Measurements from ENCODE around the gene FAAH2.
"Not testable (repeated sequence)": the region's sequence is repeated elsewhere in the genome, so short reads cannot be mapped to it uniquely, and the experiment has no call there.

Gene FAAH2

DNA sequence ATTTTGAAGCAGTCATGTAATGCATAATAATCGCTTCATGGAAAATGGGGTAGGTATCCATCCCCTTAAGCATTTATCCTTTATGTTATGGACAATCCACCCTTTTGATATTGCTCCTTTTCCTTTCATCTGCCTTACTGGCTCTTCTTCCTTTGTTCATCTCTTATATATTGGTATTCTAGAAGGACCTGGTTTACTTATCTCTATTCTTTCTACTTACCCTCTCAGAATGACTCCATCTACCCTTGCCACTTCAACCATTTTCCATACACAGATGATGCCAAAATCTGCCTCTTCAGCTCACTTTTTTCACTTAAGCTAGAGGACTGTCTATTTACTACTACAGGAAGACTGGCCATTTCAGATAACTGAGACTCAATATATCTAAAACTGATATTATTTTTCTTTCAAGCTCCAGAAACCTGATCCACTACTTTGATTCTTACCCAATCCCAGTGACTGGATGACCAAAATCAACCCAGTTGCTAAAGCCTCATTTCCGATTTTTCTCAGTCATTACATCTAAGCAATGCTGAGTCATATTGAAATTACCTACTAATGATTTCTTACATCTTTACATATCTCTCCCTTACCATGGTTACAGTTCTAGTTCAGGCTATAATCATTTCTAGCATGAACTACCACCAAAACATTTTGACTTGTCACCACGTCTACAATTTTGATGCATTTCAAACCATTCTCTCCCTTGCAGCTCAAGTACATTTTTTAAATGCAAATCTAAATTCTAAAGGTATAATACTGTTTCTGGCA is 93.7 kb downstream of the FAAH2 start:
- in situ Hi-C loops (cut with MboI; ENCODE audit: low sequenced_read_pairs): no loop called here

- in situ Hi-C loops (cut with MboI; ENCODE audit: low sequenced_read_pairs): not testable (repeated sequence)
Measured at GRCh38 chrX:57394162-57394561, 107.7 kb downstream of the FAAH2 start.

- in situ Hi-C loops (cut with MboI; ENCODE audit: low sequenced_read_pairs): not testable (repeated sequence)
Measured at GRCh38 chrX:57403191-57403590, 116.7 kb downstream of the FAAH2 start.

- in situ Hi-C loops (cut with MboI; ENCODE audit: low sequenced_read_pairs): no loop called here
Measured at GRCh38 chrX:57406149-57406548, 119.6 kb downstream of the FAAH2 start.

DNA sequence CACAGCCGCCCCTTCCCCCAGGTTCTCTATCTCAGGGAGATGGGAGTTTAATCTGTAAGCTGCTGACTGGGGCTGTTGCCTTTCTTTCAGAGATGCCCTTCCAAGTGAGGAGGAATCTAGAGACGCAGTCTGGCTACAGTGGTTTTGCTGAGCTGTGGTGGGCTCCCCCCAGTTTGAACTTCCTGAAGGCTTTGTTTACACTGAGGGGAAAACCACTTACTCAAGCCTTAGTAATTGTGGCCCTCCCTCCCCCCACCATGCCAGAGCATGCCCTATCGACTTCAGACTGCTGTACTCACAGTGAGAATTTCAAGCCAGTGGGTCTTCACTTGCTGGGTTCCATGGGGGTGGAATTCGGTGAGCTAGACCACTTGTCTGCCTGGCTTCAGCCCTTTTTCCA is 131.3 kb downstream of the FAAH2 start:
- in situ Hi-C loops (cut with MboI; ENCODE audit: low sequenced_read_pairs): no loop called here

DNA sequence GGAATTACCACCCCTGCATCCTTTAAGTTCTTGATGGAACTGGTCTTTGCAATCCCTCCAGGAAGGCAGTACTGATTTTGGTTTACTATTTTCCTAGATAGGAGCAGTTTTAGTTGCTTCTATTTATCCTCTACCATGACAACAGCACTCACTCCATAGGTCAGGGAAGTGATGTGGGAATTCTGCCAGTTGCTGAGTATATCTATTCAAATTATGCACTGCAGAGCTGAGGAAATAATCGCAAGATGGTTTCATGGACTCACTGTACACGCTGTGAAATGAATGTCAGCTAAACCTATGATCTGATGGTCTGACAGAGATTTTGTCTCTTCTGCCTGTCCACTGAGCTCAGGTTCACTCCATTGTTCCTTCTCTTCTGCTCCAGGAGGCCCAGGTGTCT is 135.8 kb downstream of the FAAH2 start:
- in situ Hi-C loops (cut with MboI; ENCODE audit: low sequenced_read_pairs): no loop called here

DNA sequence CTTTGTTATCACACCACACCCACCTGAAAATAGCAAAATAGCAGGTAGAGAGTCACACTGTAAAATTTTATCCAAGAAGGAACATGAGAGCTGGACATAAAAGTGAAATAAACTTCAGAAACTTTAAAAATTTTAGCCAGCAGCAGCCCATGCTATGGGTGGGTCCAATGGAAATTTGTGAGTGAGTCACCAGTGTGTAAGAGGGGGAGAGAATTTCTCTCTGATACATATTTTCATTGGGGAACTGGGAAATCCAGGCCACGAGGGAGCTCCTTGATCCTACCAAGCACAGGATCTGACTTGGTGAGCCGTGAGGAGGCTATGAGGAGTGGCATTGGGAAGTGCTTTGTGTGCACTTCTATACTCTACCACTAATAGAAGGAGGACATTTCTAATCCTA is 136.3 kb downstream of the FAAH2 start:
- in situ Hi-C loops (cut with MboI; ENCODE audit: low sequenced_read_pairs): no loop called here

DNA sequence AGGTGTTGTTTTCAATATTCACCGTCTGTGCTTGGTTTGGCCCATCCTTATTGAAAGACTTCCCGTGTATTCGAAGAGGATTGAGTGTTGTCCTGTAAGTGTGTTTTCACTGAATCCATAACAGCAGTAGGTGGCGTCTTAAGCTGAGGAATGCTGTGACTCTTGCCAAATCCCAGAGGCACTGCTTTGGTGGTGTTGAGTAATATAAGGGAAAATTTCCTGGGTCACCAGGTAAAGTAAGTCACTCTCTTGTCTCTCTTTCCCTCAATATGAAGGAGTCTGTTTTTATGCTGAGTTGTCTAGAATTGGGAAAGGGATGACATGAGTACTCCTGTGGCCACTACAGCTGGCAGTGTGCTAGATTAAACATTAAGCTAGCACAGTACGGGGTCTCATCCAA is 158.6 kb downstream of the FAAH2 start:
- in situ Hi-C loops (cut with MboI; ENCODE audit: low sequenced_read_pairs): no loop called here

DNA sequence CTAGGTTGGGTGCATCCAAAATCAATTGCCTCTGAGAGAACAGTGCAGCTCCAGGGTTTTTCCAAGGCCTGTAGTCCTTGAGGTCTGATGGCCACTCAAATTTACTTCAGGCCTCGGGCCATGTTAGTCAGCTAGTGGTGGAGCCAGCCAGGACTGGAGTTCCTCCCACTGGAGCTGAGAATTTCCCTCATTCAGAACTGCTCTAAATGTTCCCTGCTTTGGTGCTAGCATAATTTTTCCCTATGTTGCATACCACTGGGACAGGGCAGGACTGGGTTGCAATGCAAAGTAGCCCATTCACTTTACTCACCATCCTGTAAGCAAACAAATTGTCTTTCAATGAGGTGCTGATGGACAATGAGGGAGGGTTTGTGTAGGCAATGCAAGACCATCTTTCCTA is 159.3 kb downstream of the FAAH2 start:
- in situ Hi-C loops (cut with MboI; ENCODE audit: low sequenced_read_pairs): no loop called here

DNA sequence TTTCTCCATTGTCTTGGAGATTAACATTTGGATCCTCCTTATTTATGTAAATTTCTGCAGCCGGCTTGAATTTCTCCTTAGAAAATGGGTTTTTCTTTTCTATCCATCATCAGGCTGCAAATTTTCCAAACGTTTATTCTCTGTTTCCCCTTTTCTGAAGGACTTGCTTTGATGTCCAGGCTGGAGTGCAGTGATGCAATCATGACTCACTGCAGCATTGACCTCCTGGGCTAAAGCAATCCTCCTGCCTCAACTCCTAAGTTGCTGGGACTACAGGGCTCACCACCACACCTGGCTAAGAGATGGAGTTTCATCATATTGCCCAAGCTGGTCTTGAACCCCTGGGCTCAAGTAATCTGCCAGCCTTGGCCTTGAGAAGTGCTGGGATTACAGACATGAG is 161.3 kb downstream of the FAAH2 start:
- in situ Hi-C loops (cut with MboI; ENCODE audit: low sequenced_read_pairs): no loop called here

- in situ Hi-C loops (cut with MboI; ENCODE audit: low sequenced_read_pairs): no loop called here
Measured at GRCh38 chrX:57451426-57452020, 165.0 kb downstream of the FAAH2 start.

GRCh38 chrX:57453901-57454300 is 167.4 kb downstream of the FAAH2 start:
- in situ Hi-C loops (cut with MboI; ENCODE audit: low sequenced_read_pairs): no loop called here

GRCh38 chrX:57481514-57481913 is 195.0 kb downstream of the FAAH2 start:
- in situ Hi-C loops (cut with MboI; ENCODE audit: low sequenced_read_pairs): no loop called here

- in situ Hi-C loops (cut with MboI; ENCODE audit: low sequenced_read_pairs): no loop called here
Measured at GRCh38 chrX:57516491-57516890, 230.0 kb downstream of the FAAH2 start.

- in situ Hi-C loops (cut with MboI; ENCODE audit: low sequenced_read_pairs): no loop called here
Measured at GRCh38 chrX:57519578-57520118, 233.1 kb downstream of the FAAH2 start.

GRCh38 chrX:57528670-57529255 is 242.3 kb downstream of the FAAH2 start:
- in situ Hi-C loops (cut with MboI; ENCODE audit: low sequenced_read_pairs): no loop called here

All from HL-60/S4 (cell line).